Activated B cell treated with CpG ODN at 0.5 μM for 24 hours (primary cell): ENCODE measurements around the gene TEKTIP1. TPM values are rescaled to one million over a fixed set of nuclear protein-coding genes. Genes with fewer than 3 reads are reported as not detected.

ENCODE experiments used
- ATAC-seq: fragments of 200-7000 bp; cut with Tn5 transposase; one replicate; pipeline ENCODE4 v1.10.0; 2021; ENCODE audit warnings: low read depth, mild to moderate bottlenecking, moderate library complexity
- CTCF ChIA-PET: fragments of 350-600 bp; sonication (Branson Sonifier 250); formaldehyde crosslinking; loops from one replicate; lab custom pipeline; 2021; ENCODE audit warnings: antibody characterized with exemption; lab: Charles Lee
- POLR2A ChIA-PET: fragments of 350-600 bp; sonication (Branson Sonifier 250); formaldehyde crosslinking; loops from one replicate; lab custom pipeline; 2021; ENCODE audit warnings: antibody characterized with exemption; lab: Charles Lee
- DNase-seq: peaks from one replicate; pipeline ENCODE4 v3.0.0; 2022
- H3K27ac Mint-ChIP-seq: one replicate; pipeline ENCODE4 v1.8.0; 2020; ENCODE audit warnings: mixed read lengths
- H3K27me3 Mint-ChIP-seq: one replicate; pipeline ENCODE4 v1.8.0; 2021; ENCODE audit warnings: mixed read lengths
- H3K36me3 Mint-ChIP-seq: one replicate; pipeline ENCODE4 v1.8.0; 2021; ENCODE audit warnings: low read depth, mixed read lengths
- H3K4me1 Mint-ChIP-seq: one replicate; pipeline ENCODE4 v1.8.0; 2021; ENCODE audit warnings: mixed read lengths
- H3K4me3 Mint-ChIP-seq: one replicate; pipeline ENCODE4 v1.8.0; 2020; ENCODE audit warnings: mild to moderate bottlenecking, mixed read lengths
- H3K9me3 Mint-ChIP-seq: one replicate; pipeline ENCODE4 v1.8.0; 2020; ENCODE audit warnings: mixed read lengths
- intact Hi-C: fragments of 100-400 bp; cut with micrococcal nuclease; formaldehyde crosslinking; loops from one replicate; pipeline ENCODE4 v1.15.1; 2024
- total RNA-seq: library from RNA; stranded (reverse); gene quantifications from 2 replicates; pipeline ENCODE4 v1.2.3, GENCODE V29; 2022
- TF ChIP-seq, protein P1 (sequence below): fragments of 200-600 bp; IDR thresholded peaks from one replicate; pipeline ENCODE4 v1.8.0; 2022; ENCODE audit warnings: antibody characterized with exemption, mild to moderate bottlenecking

Gene TEKTIP1
- total RNA-seq, 1 donor from 2014 or later = 7.1 TPM

- H3K27me3 Mint-ChIP-seq = no peaks in the 10 kb centered on the region
- ATAC-seq (no peak), DNase-seq (no peak)
- H3K27ac Mint-ChIP-seq = no peak overlapping the region
- TF ChIP-seq, protein P1, sequence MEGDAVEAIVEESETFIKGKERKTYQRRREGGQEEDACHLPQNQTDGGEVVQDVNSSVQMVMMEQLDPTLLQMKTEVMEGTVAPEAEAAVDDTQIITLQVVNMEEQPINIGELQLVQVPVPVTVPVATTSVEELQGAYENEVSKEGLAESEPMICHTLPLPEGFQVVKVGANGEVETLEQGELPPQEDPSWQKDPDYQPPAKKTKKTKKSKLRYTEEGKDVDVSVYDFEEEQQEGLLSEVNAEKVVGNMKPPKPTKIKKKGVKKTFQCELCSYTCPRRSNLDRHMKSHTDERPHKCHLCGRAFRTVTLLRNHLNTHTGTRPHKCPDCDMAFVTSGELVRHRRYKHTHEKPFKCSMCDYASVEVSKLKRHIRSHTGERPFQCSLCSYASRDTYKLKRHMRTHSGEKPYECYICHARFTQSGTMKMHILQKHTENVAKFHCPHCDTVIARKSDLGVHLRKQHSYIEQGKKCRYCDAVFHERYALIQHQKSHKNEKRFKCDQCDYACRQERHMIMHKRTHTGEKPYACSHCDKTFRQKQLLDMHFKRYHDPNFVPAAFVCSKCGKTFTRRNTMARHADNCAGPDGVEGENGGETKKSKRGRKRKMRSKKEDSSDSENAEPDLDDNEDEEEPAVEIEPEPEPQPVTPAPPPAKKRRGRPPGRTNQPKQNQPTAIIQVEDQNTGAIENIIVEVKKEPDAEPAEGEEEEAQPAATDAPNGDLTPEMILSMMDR = no peak
- H3K4me1 Mint-ChIP-seq = peaks cover 19% of the 10 kb centered on the region
- ChIA-PET POLR2A (interaction anchor here (0.6 to 0.7 kb wide), 3 partner anchors 408 to 1273 kb away, joined by 3 read pairs; no protein-coding TSS in a partner anchor), CTCF (no interaction called here)
- H3K36me3 Mint-ChIP-seq = peaks cover 11% of the 10 kb centered on the region
- peak overlapping the region; percentile 45 for H3K4me3 Mint-ChIP-seq
- no peaks in the 10 kb centered on the region for H3K9me3 Mint-ChIP-seq
- intact Hi-C loops = loop anchor here (10.0 kb wide), 1 partner anchor 390 kb away; the partner anchor contains the start of gene NCLN
These were observed 36.3 kb downstream of the TEKTIP1 start for GRCh38 chr19:3575260-3575741.

GRCh38 chr19:3575949-3576673, 37.1 kb downstream of the TEKTIP1 start:
- no peak overlapping the region for H3K4me3 Mint-ChIP-seq
- intact Hi-C loops = loop anchor here (10.0 kb wide), 1 partner anchor 391 kb away; the partner anchor contains the start of gene NCLN

GRCh38 chr19:3576696-3577443, 37.9 kb downstream of the TEKTIP1 start:
- intact Hi-C loops = loop anchor here (10.0 kb wide), 1 partner anchor 392 kb away; the partner anchor contains the start of gene NCLN
- TF ChIP-seq, protein P1 = no peak
- H3K27ac Mint-ChIP-seq = no peak overlapping the region
- peaks cover 16% of the 10 kb centered on the region for H3K4me1 Mint-ChIP-seq
- no peaks in the 10 kb centered on the region for H3K9me3 Mint-ChIP-seq
- no peaks in the 10 kb centered on the region for H3K27me3 Mint-ChIP-seq
- H3K4me3 Mint-ChIP-seq = no peak overlapping the region
- peaks cover 11% of the 10 kb centered on the region for H3K36me3 Mint-ChIP-seq
- CTCF ChIA-PET = no interaction called here
- no peak for DNase-seq
- no peak for ATAC-seq
- POLR2A ChIA-PET = no interaction called here

More at GRCh38 chr19:3575949-3576673, 37.1 kb downstream of the TEKTIP1 start:
- no peak for ATAC-seq
- ChIA-PET CTCF (no interaction called here), POLR2A (no interaction called here)
- TF ChIP-seq, protein P1 = no peak
- no peaks in the 10 kb centered on the region for H3K9me3 Mint-ChIP-seq
- no peak for DNase-seq
- peaks cover 11% of the 10 kb centered on the region for H3K36me3 Mint-ChIP-seq
- no peak overlapping the region for H3K27ac Mint-ChIP-seq
- H3K4me1 Mint-ChIP-seq = peaks cover 19% of the 10 kb centered on the region
- H3K27me3 Mint-ChIP-seq = no peaks in the 10 kb centered on the region

GRCh38 chr19:3577723-3578344, 38.9 kb downstream of the TEKTIP1 start:
- intact Hi-C loops = loop anchor here (10.0 kb wide), 1 partner anchor 393 kb away; the partner anchor contains the start of gene NCLN
- no peak for ATAC-seq
- Mint-ChIP-seq H3K27me3 (no peaks in the 10 kb centered on the region), H3K4me1 (peaks cover 8% of the 10 kb centered on the region), H3K27ac (no peak overlapping the region), H3K36me3 (peaks cover 11% of the 10 kb centered on the region), H3K9me3 (no peaks in the 10 kb centered on the region), H3K4me3 (no peak overlapping the region)
- DNase-seq = no peak
- ChIA-PET POLR2A (no interaction called here), CTCF (no interaction called here)
- TF ChIP-seq, protein P1 = no peak
